IPS DF 6.9 (cell line): Measurements from ENCODE around the gene PRICKLE2.

Experiments used
- DNase-seq: peaks from one replicate; pipeline ENCODE4 v3.0.0-alpha.2; 2013; ENCODE audit warnings: low read depth, low spot score
- H3K27ac ChIP-seq: one replicate; pipeline ENCODE4 v1.5.1; 2013; ENCODE audit warnings: low read length, control low read depth
- H3K27me3 ChIP-seq: 2 replicates; pipeline ENCODE4 v1.6.1; 2013; ENCODE audit warnings: mild to moderate bottlenecking, low read length; ENCODE audit not compliant: control insufficient read depth, insufficient read depth
- H3K36me3 ChIP-seq: 2 replicates; pipeline ENCODE4 v1.6.1; 2013; ENCODE audit warnings: low read length; ENCODE audit not compliant: control insufficient read depth, insufficient read depth
- H3K4me1 ChIP-seq: 2 replicates; pipeline ENCODE4 v1.6.1; 2013; ENCODE audit warnings: low read length; ENCODE audit not compliant: control insufficient read depth, insufficient read depth
- H3K4me3 ChIP-seq: 2 replicates; pipeline ENCODE4 v1.5.1; 2013; ENCODE audit warnings: mild to moderate bottlenecking, low read length
- H3K9me3 ChIP-seq: 2 replicates; pipeline ENCODE4 v1.6.1; 2013; ENCODE audit warnings: low read length, inconsistent platforms; ENCODE audit not compliant: control insufficient read depth, insufficient read depth
- WGBS: extraction: QIAGEN DNeasy Blood & Tissue Kit; methylation state at CpG from one replicate; pipeline ENCODE4 v1.1.7; 2013; ENCODE audit warnings: mixed read lengths, missing lambda C conversion rate; ENCODE audit not compliant: insufficient read length, insufficient coverage; 5-methylcytosine and 5-hydroxymethylcytosine counted together

PRICKLE2 gene

DNA sequence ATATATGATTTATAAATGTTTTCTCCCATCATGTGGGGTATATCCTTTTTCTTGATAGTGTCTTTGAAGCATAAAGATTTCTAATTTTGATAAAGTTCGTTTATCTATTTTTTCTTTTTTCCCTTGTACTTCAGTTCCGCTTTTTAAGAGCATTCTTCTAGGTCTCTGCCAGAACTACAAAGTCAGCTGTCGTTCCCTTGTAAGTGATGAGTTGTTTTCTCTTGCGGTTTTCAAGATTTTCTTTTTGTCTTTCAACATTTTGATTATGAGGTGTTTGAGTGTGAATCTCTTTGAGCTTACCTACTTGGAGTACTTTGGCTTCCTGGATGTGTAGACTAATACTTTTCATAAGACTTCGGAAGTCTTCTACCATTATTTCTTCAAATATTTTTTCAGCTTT is 9.3 kb upstream of the PRICKLE2 start:
- H3K4me1 ChIP-seq: peaks cover 2% of the 10 kb centered on the region; the same call in 1 of the 2 replicates
- WGBS: no CpG with 5 or more reads among the region's 5 CpGs
- H3K9me3 ChIP-seq: no peaks in the 10 kb centered on the region
- H3K27ac ChIP-seq: no peak overlapping the region
- no peaks in the 10 kb centered on the region for H3K36me3 ChIP-seq
- H3K27me3 ChIP-seq: no peaks in the 10 kb centered on the region
- no peak overlapping the region for H3K4me3 ChIP-seq
- no peak for DNase-seq

DNA sequence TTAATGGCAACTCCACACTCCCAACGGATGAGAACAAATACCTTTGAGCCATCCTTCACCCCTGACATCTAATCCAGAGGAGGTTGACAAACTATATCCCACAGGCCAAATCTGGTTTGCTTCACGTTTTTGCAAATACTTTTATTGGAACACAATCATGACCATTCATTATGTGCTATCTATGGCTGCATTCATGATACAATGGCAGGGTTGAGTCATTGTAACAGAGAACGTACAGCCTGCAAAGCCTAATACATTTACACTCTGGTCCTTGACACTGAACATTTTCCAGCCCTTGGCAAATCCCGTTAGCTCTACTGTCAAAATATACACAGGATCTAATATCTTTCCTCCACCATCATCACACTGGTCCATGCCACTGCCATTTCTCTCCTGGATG is 7.6 kb upstream of the PRICKLE2 start:
- Histone ChIP-seq H3K27me3 (no peaks in the 10 kb centered on the region), H3K9me3 (no peaks in the 10 kb centered on the region), H3K36me3 (no peaks in the 10 kb centered on the region), H3K27ac (no peak overlapping the region), H3K4me3 (no peak overlapping the region), H3K4me1 (no peaks in the 10 kb centered on the region)
- no peak for DNase-seq
- WGBS: no CpG with 5 or more reads among the region's 4 CpGs

- no peak for DNase-seq
- H3K4me3 ChIP-seq: no peak overlapping the region
- no peaks in the 10 kb centered on the region for H3K36me3 ChIP-seq
- no peaks in the 10 kb centered on the region for H3K27me3 ChIP-seq
- H3K27ac ChIP-seq: no peak overlapping the region
- peaks cover under 1% of the 10 kb centered on the region; the same call in 1 of the 2 replicates for H3K4me1 ChIP-seq
- no peaks in the 10 kb centered on the region for H3K9me3 ChIP-seq
- WGBS: no CpG with 5 or more reads among the region's 1 CpG
Observed at GRCh38 chr3:64229903-64230302, 4.6 kb upstream of the PRICKLE2 start.

DNA sequence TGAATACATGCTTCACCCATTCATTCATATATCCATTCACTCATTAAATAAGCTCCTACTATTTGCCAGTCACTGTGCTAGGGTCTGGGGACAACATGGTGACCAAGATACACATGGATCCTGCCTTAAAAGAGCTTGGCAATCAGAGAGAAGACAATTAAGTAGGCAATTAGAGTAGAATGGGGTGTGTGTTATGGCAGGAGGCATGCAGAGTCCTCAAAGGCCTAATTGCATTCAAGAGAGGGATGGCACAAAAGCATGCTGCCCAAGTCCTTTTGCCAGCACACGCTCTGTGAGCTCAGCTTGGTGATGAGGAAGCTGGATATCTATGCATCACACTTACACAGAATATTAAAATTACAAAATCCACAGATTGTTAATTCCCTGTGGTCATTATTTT is 2.8 kb upstream of the PRICKLE2 start:
- WGBS: no CpG with 5 or more reads among the region's 1 CpG
- DNase-seq: no peak
- Histone ChIP-seq H3K4me3 (no peak overlapping the region), H3K9me3 (no peaks in the 10 kb centered on the region), H3K36me3 (no peaks in the 10 kb centered on the region), H3K27me3 (no peaks in the 10 kb centered on the region), H3K4me1 (peaks cover 2% of the 10 kb centered on the region; the same call in 1 of the 2 replicates), H3K27ac (no peak overlapping the region)

DNA sequence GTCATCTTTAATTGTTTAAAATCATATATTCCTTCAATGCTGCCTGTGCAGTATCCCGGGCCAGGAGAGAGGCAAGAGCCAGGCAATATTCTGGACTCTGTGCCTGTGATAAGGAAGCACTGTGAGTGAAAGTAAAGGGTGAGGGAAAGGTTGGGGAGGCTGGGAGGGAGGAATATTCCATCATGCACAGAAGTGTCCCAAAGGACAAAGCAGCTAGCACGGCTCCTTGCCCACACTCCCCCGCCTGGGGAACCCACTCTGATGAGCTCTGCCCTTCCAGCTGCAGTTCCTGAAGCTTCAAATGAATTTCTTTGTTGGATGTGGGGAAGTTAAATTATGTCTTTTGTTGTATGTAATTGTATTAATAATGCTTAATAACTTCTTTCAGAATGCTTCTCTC is 1.5 kb upstream of the PRICKLE2 start:
- Histone ChIP-seq H3K9me3 (no peaks in the 10 kb centered on the region), H3K27ac (no peak overlapping the region), H3K4me1 (peaks cover 2% of the 10 kb centered on the region; the same call in 1 of the 2 replicates), H3K36me3 (no peaks in the 10 kb centered on the region), H3K4me3 (no peak overlapping the region), H3K27me3 (no peaks in the 10 kb centered on the region)
- no peak for DNase-seq
- WGBS: no CpG with 5 or more reads among the region's 3 CpGs

DNA sequence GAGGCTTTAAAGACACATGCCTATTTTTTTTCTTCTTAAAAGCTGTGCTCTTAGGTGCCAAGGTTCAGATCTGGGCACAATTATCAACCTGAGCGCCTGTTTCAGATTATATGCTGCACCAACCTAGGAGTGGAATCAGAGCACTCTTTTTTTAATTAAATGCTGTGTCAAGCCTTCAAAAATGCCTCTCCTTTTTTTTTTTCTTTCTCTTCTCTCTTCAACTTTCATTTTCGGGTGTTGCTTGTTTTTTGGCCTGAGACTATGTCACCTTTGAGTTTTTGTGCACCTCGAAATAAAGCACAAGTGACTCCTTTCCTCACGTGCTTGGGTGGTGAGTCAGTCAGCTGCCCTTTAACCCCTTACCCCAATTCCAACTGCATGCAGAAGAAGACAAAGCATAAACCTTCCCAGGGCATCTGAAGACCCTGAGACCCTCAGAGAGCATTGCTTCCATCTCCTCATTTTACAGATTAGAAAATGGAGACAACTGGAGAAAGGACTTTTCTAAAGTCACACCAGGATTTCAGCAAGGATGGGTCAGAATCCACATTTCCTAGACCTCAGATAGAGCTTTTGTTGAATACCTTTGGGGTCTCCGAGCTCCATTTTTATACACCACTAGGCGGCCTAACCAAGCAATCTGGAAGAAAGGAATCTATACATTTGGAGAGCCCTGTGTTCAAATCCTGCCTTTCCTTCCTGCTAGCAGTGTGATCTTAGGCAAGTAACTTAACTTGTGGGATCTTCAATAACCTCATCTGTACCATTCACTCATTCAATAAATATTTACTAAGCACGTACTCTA is 631 bp upstream of the PRICKLE2 start:
- Histone ChIP-seq H3K36me3 (no peaks in the 10 kb centered on the region), H3K4me3 (no peak overlapping the region), H3K27ac (no peak overlapping the region), H3K27me3 (no peaks in the 10 kb centered on the region), H3K4me1 (peaks cover 2% of the 10 kb centered on the region; the same call in 1 of the 2 replicates), H3K9me3 (no peaks in the 10 kb centered on the region)
- no peak for DNase-seq
- no CpG with 5 or more reads among the region's 7 CpGs for WGBS

GRCh38 chr3:64223791-64224745 is 1.2 kb downstream of the PRICKLE2 start:
- H3K27me3 ChIP-seq: peaks cover 3% of the 10 kb centered on the region; the same call in 1 of the 2 replicates
- H3K9me3 ChIP-seq: no peaks in the 10 kb centered on the region
- H3K27ac ChIP-seq: no peak overlapping the region
- H3K36me3 ChIP-seq: no peaks in the 10 kb centered on the region
- H3K4me3 ChIP-seq: no peak overlapping the region
- H3K4me1 ChIP-seq: peaks cover 4% of the 10 kb centered on the region; the same call in 1 of the 2 replicates
- WGBS: no CpG with 5 or more reads among the region's 9 CpGs
- DNase-seq: no peak

- no peaks in the 10 kb centered on the region for H3K36me3 ChIP-seq
- H3K9me3 ChIP-seq: no peaks in the 10 kb centered on the region
- H3K27ac ChIP-seq: no peak overlapping the region
- peaks cover 4% of the 10 kb centered on the region; the same call in 1 of the 2 replicates for H3K4me1 ChIP-seq
- no peak for DNase-seq
- no CpG with 5 or more reads among the region's 3 CpGs for WGBS
- peaks cover 3% of the 10 kb centered on the region; the same call in 1 of the 2 replicates for H3K27me3 ChIP-seq
- H3K4me3 ChIP-seq: no peak overlapping the region
Observed at GRCh38 chr3:64222501-64223111, 2.7 kb downstream of the PRICKLE2 start.

- H3K27ac ChIP-seq: no peak overlapping the region
- WGBS: no CpG with 5 or more reads among the region's 6 CpGs
Observed at GRCh38 chr3:64221571-64222257, 3.6 kb downstream of the PRICKLE2 start.

More at GRCh38 chr3:64221571-64222257, 3.6 kb downstream of the PRICKLE2 start:
- peaks cover 4% of the 10 kb centered on the region; the same call in 1 of the 2 replicates for H3K4me1 ChIP-seq
- peaks cover 3% of the 10 kb centered on the region; the same call in 1 of the 2 replicates for H3K27me3 ChIP-seq
- no peak for DNase-seq
- no peaks in the 10 kb centered on the region for H3K36me3 ChIP-seq
- H3K4me3 ChIP-seq: no peak overlapping the region
- no peaks in the 10 kb centered on the region for H3K9me3 ChIP-seq
